ENCODE measurements around the gene PIPOX. TPM values are rescaled to one million over a fixed set of nuclear protein-coding genes. Genes with fewer than 3 reads are reported as not detected.

Gene PIPOX
- total and polyA plus RNA-seq, 2 of the 13 experiments (the other 11 are each of a cell fraction or from before 2014, with no cell fraction given) = 87.3 to 154 TPM

- TF ChIP-seq, protein P1, sequence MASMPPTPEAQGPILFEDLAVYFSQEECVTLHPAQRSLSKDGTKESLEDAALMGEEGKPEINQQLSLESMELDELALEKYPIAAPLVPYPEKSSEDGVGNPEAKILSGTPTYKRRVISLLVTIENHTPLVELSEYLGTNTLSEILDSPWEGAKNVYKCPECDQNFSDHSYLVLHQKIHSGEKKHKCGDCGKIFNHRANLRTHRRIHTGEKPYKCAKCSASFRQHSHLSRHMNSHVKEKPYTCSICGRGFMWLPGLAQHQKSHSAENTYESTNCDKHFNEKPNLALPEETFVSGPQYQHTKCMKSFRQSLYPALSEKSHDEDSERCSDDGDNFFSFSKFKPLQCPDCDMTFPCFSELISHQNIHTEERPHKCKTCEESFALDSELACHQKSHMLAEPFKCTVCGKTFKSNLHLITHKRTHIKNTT (CRISPR knock-in tag; IDR thresholded peaks at IDR 0.05) = no peak
- TF ChIP-seq, protein P2, sequence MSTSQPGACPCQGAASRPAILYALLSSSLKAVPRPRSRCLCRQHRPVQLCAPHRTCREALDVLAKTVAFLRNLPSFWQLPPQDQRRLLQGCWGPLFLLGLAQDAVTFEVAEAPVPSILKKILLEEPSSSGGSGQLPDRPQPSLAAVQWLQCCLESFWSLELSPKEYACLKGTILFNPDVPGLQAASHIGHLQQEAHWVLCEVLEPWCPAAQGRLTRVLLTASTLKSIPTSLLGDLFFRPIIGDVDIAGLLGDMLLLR (CRISPR knock-in tag; IDR thresholded peaks at IDR 0.05) = peak; percentile 88
- TF ChIP-seq ATF2 (CRISPR knock-in tag; IDR thresholded peaks at IDR 0.05) (peak; percentile 83), ZNF20 (CRISPR knock-in tag; IDR thresholded peaks at IDR 0.05) (no peak), HNRNPLL (IDR thresholded peaks at IDR 0.05; ENCODE audit: low read depth, low read length, poor library complexity, severe bottlenecking) (no peak), TBX3 (IDR thresholded peaks at IDR 0.05; ENCODE audit: borderline replicate concordance) (no peak), TSC22D2 (CRISPR knock-in tag; IDR thresholded peaks at IDR 0.05; ENCODE audit: borderline replicate concordance) (peak; percentile 99), GABPB1 (CRISPR knock-in tag; IDR thresholded peaks at IDR 0.05) (peak; percentile 76), ZNF652 (CRISPR knock-in tag; IDR thresholded peaks at IDR 0.05; ENCODE audit: borderline replicate concordance, low read depth) (no peak), NFE2 (CRISPR knock-in tag; IDR thresholded peaks at IDR 0.05) (no peak), ZNF496 (CRISPR knock-in tag; IDR thresholded peaks at IDR 0.05; ENCODE audit: insufficient replicate concordance) (no peak), ZFP36L2 (CRISPR knock-in tag; IDR thresholded peaks at IDR 0.05) (peak; percentile 94), CEBPB (IDR thresholded peaks at IDR 0.05; ENCODE audit: borderline replicate concordance, low read depth, low read length) (no peak), PAXIP1 (CRISPR knock-in tag; conservative IDR thresholded peaks at IDR 0.05) (peak; percentile 51), STAG1 (CRISPR knock-in tag; IDR thresholded peaks at IDR 0.05) (peak; percentile 26; the same call in 1 of the 2 replicates), ZNF510 (CRISPR knock-in tag; IDR thresholded peaks at IDR 0.05; ENCODE audit: low read depth) (0 out of 2 replicates have a peak, but pooled peaks have one; percentile 42), ZNF747 (CRISPR knock-in tag; IDR thresholded peaks at IDR 0.05; ENCODE audit: borderline replicate concordance) (peak; percentile 83), ZNF850 (CRISPR knock-in tag; conservative IDR thresholded peaks at IDR 0.05) (0 out of 2 replicates have a peak, but pooled peaks have one; percentile 37), NFIC (IDR thresholded peaks at IDR 0.05; ENCODE audit: low read length) (no peak), ZNF432 (CRISPR knock-in tag; IDR thresholded peaks at IDR 0.05; ENCODE audit: borderline replicate concordance) (no peak), FOXO4 (CRISPR knock-in tag; conservative IDR thresholded peaks at IDR 0.05) (0 out of 2 replicates have a peak, but pooled peaks have one; percentile 84), KDM6A (CRISPR knock-in tag; IDR thresholded peaks at IDR 0.05; ENCODE audit: low read depth) (no peak)
Observed at GRCh38 chr17:29005936-29006511, 36.9 kb upstream of the PIPOX start, which contains the start of gene SEZ6 (continued).
